ENCODE results near the gene MYO16.

The MYO16 gene

GRCh38 chr13:108725471-108725870, 96.1 kb downstream of the MYO16 start:
- no peak for TF ChIP-seq CTCF (IDR thresholded peaks at IDR 0.05; ENCODE audit: insufficient read depth, low read depth, low read length, missing control alignments)
- no peak for DNase-seq (ENCODE audit: low read depth)
- no peak overlapping the region for H3K4me3 ChIP-seq (ENCODE audit: low read depth, low read length)

- no peak overlapping the region for H3K4me3 ChIP-seq (ENCODE audit: low read depth, low read length)
- DNase-seq (ENCODE audit: low read depth), result no peak
- no peak for TF ChIP-seq CTCF (IDR thresholded peaks at IDR 0.05; ENCODE audit: insufficient read depth, low read depth, low read length, missing control alignments)
Observed at GRCh38 chr13:108728370-108728769, 99.0 kb downstream of the MYO16 start.

GRCh38 chr13:108733022-108733560, 103.7 kb downstream of the MYO16 start:
- no peak overlapping the region for H3K4me3 ChIP-seq (ENCODE audit: low read depth, low read length)
- no peak for TF ChIP-seq CTCF (IDR thresholded peaks at IDR 0.05; ENCODE audit: insufficient read depth, low read depth, low read length, missing control alignments)
- no peak for DNase-seq (ENCODE audit: low read depth)

GRCh38 chr13:108734676-108735075, 105.3 kb downstream of the MYO16 start:
- no peak for DNase-seq (ENCODE audit: low read depth)
- H3K4me3 ChIP-seq (ENCODE audit: low read depth, low read length), result no peak overlapping the region
- TF ChIP-seq CTCF (IDR thresholded peaks at IDR 0.05; ENCODE audit: insufficient read depth, low read depth, low read length, missing control alignments), result no peak

GRCh38 chr13:108741930-108742329, 112.5 kb downstream of the MYO16 start:
- DNase-seq (ENCODE audit: low read depth), result no peak
- TF ChIP-seq CTCF (IDR thresholded peaks at IDR 0.05; ENCODE audit: insufficient read depth, low read depth, low read length, missing control alignments), result no peak
- no peak overlapping the region for H3K4me3 ChIP-seq (ENCODE audit: low read depth, low read length)

GRCh38 chr13:108742701-108743451, 113.5 kb downstream of the MYO16 start:
- DNase-seq (ENCODE audit: low read depth), result no peak
- no peak for TF ChIP-seq CTCF (IDR thresholded peaks at IDR 0.05; ENCODE audit: insufficient read depth, low read depth, low read length, missing control alignments)
- H3K4me3 ChIP-seq (ENCODE audit: low read depth, low read length), result no peak overlapping the region

GRCh38 chr13:108743522-108743921, 114.1 kb downstream of the MYO16 start:
- no peak for DNase-seq (ENCODE audit: low read depth)
- no peak for TF ChIP-seq CTCF (IDR thresholded peaks at IDR 0.05; ENCODE audit: insufficient read depth, low read depth, low read length, missing control alignments)
- H3K4me3 ChIP-seq (ENCODE audit: low read depth, low read length), result no peak overlapping the region
